OCI-LY7 (cell line): Measurements from ENCODE around the gene ITGB3. TPM values are rescaled to one million over a fixed set of nuclear protein-coding genes. Genes with fewer than 3 reads are reported as not detected.

Experiments
- BruUV-seq: library from RNA; stranded (reverse); fragments of 400-500 nt; replicated peaks from 2 replicates; lab custom pipeline; 2021; lab: Mats Ljungman, UMichigan
- CTCF ChIA-PET: fragments of 300-600 bp; sonication (Branson Sonifier 250); formaldehyde crosslinking; loops from one replicate; lab custom pipeline; 2022; ENCODE audit warnings: antibody characterized with exemption; ENCODE audit not compliant: unreplicated experiment; lab: Charles Lee
- POLR2A ChIA-PET: fragments of 300-600 bp; sonication (Branson Sonifier 250); formaldehyde crosslinking; loops from one replicate; lab custom pipeline; 2022; ENCODE audit warnings: antibody characterized with exemption; lab: Charles Lee
- DNase-seq: peaks from one replicate; pipeline ENCODE4 v3.0.0-alpha.2; 2015; ENCODE audit warnings: low spot score
- H2AFZ ChIP-seq: fragments of 200-600 bp; sonication (generic), shearing (Covaris generic); 2 replicates; pipeline ENCODE4 v1.6.1; 2014; ENCODE audit warnings: mild to moderate bottlenecking, antibody characterized with exemption, low read length, moderate library complexity
- H3K27ac ChIP-seq: fragments of 200-600 bp; sonication (generic); 2 replicates; pipeline ENCODE4 v1.5.1; 2014; ENCODE audit warnings: mixed run types, low read depth, mild to moderate bottlenecking, moderate library complexity, low read length, inconsistent platforms; ENCODE audit not compliant: poor library complexity, severe bottlenecking
- H3K36me3 ChIP-seq: fragments of 200-600 bp; sonication (generic); 2 replicates; pipeline ENCODE4 v1.6.1; 2014; ENCODE audit warnings: mild to moderate bottlenecking, antibody characterized with exemption, low read length, moderate library complexity, mixed read lengths; ENCODE audit not compliant: insufficient read depth
- H3K4me1 ChIP-seq: fragments of 200-600 bp; sonication (generic); 2 replicates; pipeline ENCODE4 v1.5.1; 2014; ENCODE audit warnings: mild to moderate bottlenecking, low read length; ENCODE audit not compliant: insufficient read depth, poor library complexity, severe bottlenecking
- H3K4me2 ChIP-seq: fragments of 200-600 bp; sonication (generic); 2 replicates; pipeline ENCODE4 v1.6.1; 2014; ENCODE audit warnings: mild to moderate bottlenecking, low read length
- H3K4me3 ChIP-seq: fragments of 200-600 bp; sonication (generic); 2 replicates; pipeline ENCODE4 v1.5.1; 2014; ENCODE audit warnings: mild to moderate bottlenecking, low read depth, low read length; ENCODE audit not compliant: poor library complexity, severe bottlenecking
- H3K79me2 ChIP-seq: fragments of 200-600 bp; sonication (generic); 2 replicates; pipeline ENCODE4 v1.6.1; 2016; ENCODE audit warnings: low read depth, mild to moderate bottlenecking, low read length, moderate library complexity, mixed read lengths; ENCODE audit not compliant: insufficient read depth
- H3K9me2 ChIP-seq: fragments of 200-600 bp; sonication (generic); 2 replicates; pipeline ENCODE4 v1.6.1; 2016; ENCODE audit warnings: mild to moderate bottlenecking, low read length, mixed read lengths; ENCODE audit not compliant: insufficient read depth
- H3K9me3 ChIP-seq: fragments of 200-600 bp; sonication (generic); 2 replicates; pipeline ENCODE4 v1.6.1; 2014; ENCODE audit warnings: mild to moderate bottlenecking, mixed run types, low read length, mixed read lengths
- H4K20me1 ChIP-seq: fragments of 200-600 bp; sonication (generic); 2 replicates; pipeline ENCODE4 v1.6.1; 2014; ENCODE audit warnings: mild to moderate bottlenecking, antibody characterized with exemption, low read length, moderate library complexity, mixed read lengths; ENCODE audit not compliant: insufficient read depth
- CTCF ChIP-seq: fragments of 200-600 bp; sonication (generic); conservative IDR thresholded peaks from 2 replicates; pipeline ENCODE4 v1.5.1; 2014; ENCODE audit warnings: mild to moderate bottlenecking, antibody characterized with exemption, low read length, moderate library complexity, mixed read lengths
- EZH2phosphoT487 ChIP-seq: fragments of 200-600 bp; sonication (generic); IDR thresholded peaks from 2 replicates; pipeline ENCODE4 v1.6.1; 2018; ENCODE audit warnings: low read depth, borderline replicate concordance, mild to moderate bottlenecking, mixed run types, antibody characterized with exemption, low read length, moderate library complexity, mixed read lengths
- intact Hi-C: fragments of 100-400 bp; cut with micrococcal nuclease; formaldehyde crosslinking; loops from one replicate; pipeline ENCODE4 v1.10.0; 2022; ENCODE audit not compliant: unreplicated experiment
- total RNA-seq, 2 experiments: library from RNA; depleted of rRNA in 1 of 2; stranded (reverse); fragments of >200 nt in 1 of 2; shearing (Covaris generic) in 1 of 2; gene quantifications; 2 replicates each; pipeline ENCODE4 v1.2.3, GENCODE V29; 2014 to 2022

Gene ITGB3
- total RNA-seq, 2 experiments from 2014 or later: not detected

- Histone ChIP-seq H3K9me3 (no peaks in the 10 kb centered on the region), H2AFZ (no peak overlapping the region), H3K27ac (no peak overlapping the region), H4K20me1 (no peaks in the 10 kb centered on the region), H3K4me3 (no peak overlapping the region), H3K36me3 (no peaks in the 10 kb centered on the region), H3K4me2 (no peak overlapping the region), H3K9me2 (no peaks in the 10 kb centered on the region), H3K4me1 (no peaks in the 10 kb centered on the region), H3K79me2 (no peaks in the 10 kb centered on the region; the same call in 1 of the 2 replicates)
- intact Hi-C loops: no loop called here
- CTCF ChIA-PET: no interaction called here
- DNase-seq: no peak
- POLR2A ChIA-PET: no interaction called here
- BruUV-seq: no TSS peak
- TF ChIP-seq CTCF: no peak
- TF ChIP-seq EZH2phosphoT487: no peak
Measured at GRCh38 chr17:47295037-47295873, 41.6 kb downstream of the ITGB3 start.

GRCh38 chr17:47295874-47296255 lies 42.2 kb downstream of the ITGB3 start:
- no peaks in the 10 kb centered on the region for H3K36me3 ChIP-seq
- H3K9me3 ChIP-seq: no peaks in the 10 kb centered on the region
- no peak for DNase-seq
- CTCF ChIA-PET: no interaction called here
- no peak overlapping the region for H3K4me3 ChIP-seq
- no peak overlapping the region for H3K27ac ChIP-seq
- intact Hi-C loops: no loop called here
- no peak overlapping the region for H2AFZ ChIP-seq
- no peaks in the 10 kb centered on the region for H4K20me1 ChIP-seq
- no peak overlapping the region for H3K4me2 ChIP-seq
- no peaks in the 10 kb centered on the region; the same call in 1 of the 2 replicates for H3K79me2 ChIP-seq
- no peak for TF ChIP-seq CTCF
- no peaks in the 10 kb centered on the region for H3K4me1 ChIP-seq
- BruUV-seq: no TSS peak
- POLR2A ChIA-PET: no interaction called here
- H3K9me2 ChIP-seq: no peaks in the 10 kb centered on the region
